HEK293 (cell line): Measurements from ENCODE around the gene SLC1A1.

Experiments used
- CTCF ChIA-PET: fragments of 350-600 bp; formaldehyde crosslinking; extraction: SDS; loops from one replicate; lab custom pipeline; 2021; ENCODE audit warnings: antibody characterized with exemption; lab: Yijun Ruan, JAX
- POLR2A ChIA-PET: fragments of 300-600 bp; formaldehyde crosslinking; extraction: SDS; loops from one replicate; lab custom pipeline; 2020; ENCODE audit warnings: antibody characterized with exemption, inconsistent platforms; lab: Yijun Ruan, JAX
- H3K27ac ChIP-seq: fragments of 200-500 bp; sonication (Bioruptor generic); 2 replicates; pipeline ENCODE4 v1.5.1; 2014; ENCODE audit warnings: low read depth, low read length, control low read depth, inconsistent platforms; ENCODE audit errors: extremely low read depth
- H3K36me3 ChIP-seq, 2 experiments: fragments of 200-500 bp in 1 of 2; sonication (Bioruptor generic) in 1 of 2; 1 replicate in 1 of 2; 2 replicates in 1 of 2; pipeline ENCODE4 v1.5.1; 2014 to 2017; ENCODE audit warnings: inconsistent platforms in 2 of 2, low read length in 2 of 2; ENCODE audit not compliant: control insufficient read depth in 2 of 2, insufficient read depth in 1 of 2
- H3K4me1 ChIP-seq: fragments of 200-500 bp; sonication (Bioruptor generic); 2 replicates; pipeline ENCODE4 v1.5.1; 2014; ENCODE audit warnings: mild to moderate bottlenecking, low read length, inconsistent platforms; ENCODE audit not compliant: control insufficient read depth, insufficient read depth
- H3K4me3 ChIP-seq: 2 replicates; pipeline ENCODE4 v1.5.1; 2011; ENCODE audit warnings: low read depth, mild to moderate bottlenecking, control low read depth, low read length, moderate library complexity
- H3K9me3 ChIP-seq: fragments of 200-500 bp; sonication (Bioruptor generic); 2 replicates; pipeline ENCODE4 v1.5.1; 2014; ENCODE audit warnings: low read depth, low read length, inconsistent platforms; ENCODE audit not compliant: control insufficient read depth, insufficient read depth
- BCL11B ChIP-seq: fragments of 450-650 bp; formaldehyde crosslinking; IDR thresholded peaks from 2 replicates; pipeline ENCODE4 v1.5.1; 2016; ENCODE audit warnings: low read depth, missing biosample characterization, missing genetic modification characterization
- OVOL3 ChIP-seq: fragments of 450-650 bp; formaldehyde crosslinking; IDR thresholded peaks from 2 replicates; pipeline ENCODE4 v1.5.1; 2016; ENCODE audit warnings: missing biosample characterization, missing genetic modification characterization
- WT1 ChIP-seq: fragments of 450-650 bp; formaldehyde crosslinking; IDR thresholded peaks from 2 replicates; pipeline ENCODE4 v1.5.1; 2016; ENCODE audit warnings: missing biosample characterization, missing genetic modification characterization
- ZFP37 ChIP-seq: fragments of 450-650 bp; formaldehyde crosslinking; IDR thresholded peaks from 2 replicates; pipeline ENCODE4 v1.5.1; 2016; ENCODE audit warnings: missing biosample characterization, missing genetic modification characterization
- ZNF133 ChIP-seq: fragments of 450-650 bp; formaldehyde crosslinking; IDR thresholded peaks from 2 replicates; pipeline ENCODE4 v1.5.1; 2016; ENCODE audit warnings: missing biosample characterization, missing genetic modification characterization
- ZNF391 ChIP-seq: fragments of 450-650 bp; formaldehyde crosslinking; IDR thresholded peaks from 2 replicates; pipeline ENCODE4 v1.5.1; 2016; ENCODE audit warnings: low read depth, missing biosample characterization, missing genetic modification characterization, borderline replicate concordance
- ZNF501 ChIP-seq: fragments of 450-650 bp; formaldehyde crosslinking; IDR thresholded peaks from 2 replicates; pipeline ENCODE4 v1.5.1; 2016; ENCODE audit warnings: missing biosample characterization, missing genetic modification characterization
- ZNF513 ChIP-seq: fragments of 450-650 bp; IDR thresholded peaks from 2 replicates; pipeline ENCODE4 v1.5.1; 2018; ENCODE audit warnings: missing biosample characterization, missing genetic modification characterization
- ZNF585B ChIP-seq: fragments of 450-650 bp; formaldehyde crosslinking; IDR thresholded peaks from 2 replicates; pipeline ENCODE4 v1.5.1; 2016; ENCODE audit warnings: missing biosample characterization, missing genetic modification characterization
- ZNF76 ChIP-seq: fragments of 450-650 bp; formaldehyde crosslinking; IDR thresholded peaks from 2 replicates; pipeline ENCODE4; 2016; ENCODE audit warnings: low read depth, missing biosample characterization, missing genetic modification characterization, borderline replicate concordance
- TF ChIP-seq, protein P1 (sequence below): fragments of 450-650 bp; formaldehyde crosslinking; IDR thresholded peaks from 2 replicates; pipeline ENCODE4 v1.5.1; 2016; ENCODE audit warnings: missing biosample characterization, missing genetic modification characterization
- TF ChIP-seq, protein P2 (sequence below): fragments of 450-650 bp; formaldehyde crosslinking; IDR thresholded peaks from 2 replicates; pipeline ENCODE4 v1.5.1; 2016; ENCODE audit warnings: missing biosample characterization, missing genetic modification characterization, borderline replicate concordance
- TF ChIP-seq, protein P3 (sequence below): fragments of 450-650 bp; formaldehyde crosslinking; IDR thresholded peaks from 2 replicates; pipeline ENCODE4 v1.5.1; 2016; ENCODE audit warnings: missing biosample characterization, missing genetic modification characterization
- TF ChIP-seq, protein P4 (sequence below): fragments of 450-650 bp; formaldehyde crosslinking; IDR thresholded peaks from 2 replicates; pipeline ENCODE4 v1.5.1; 2016; ENCODE audit warnings: missing biosample characterization, missing genetic modification characterization

Gene SLC1A1

GRCh38 chr9:4514252-4515128 lies 24.2 kb downstream of the SLC1A1 start:
- CTCF ChIA-PET, result interaction anchor here (1.1 kb wide), 1 partner anchor 25 kb away, joined by 3 read pairs; no protein-coding TSS in a partner anchor
- Histone ChIP-seq H3K27ac (no peak overlapping the region), H3K4me3 (no peak overlapping the region), H3K36me3 (no peaks in the 10 kb centered on the region), H3K9me3 (no peaks in the 10 kb centered on the region), H3K4me1 (no peaks in the 10 kb centered on the region)
- no peak for TF ChIP-seq ZNF501 (tag by site-specific recombination)
- POLR2A ChIA-PET, result no interaction called here

GRCh38 chr9:4515958-4516375 lies 25.7 kb downstream of the SLC1A1 start:
- Histone ChIP-seq H3K36me3 (no peaks in the 10 kb centered on the region), H3K9me3 (no peaks in the 10 kb centered on the region), H3K4me1 (no peaks in the 10 kb centered on the region), H3K4me3 (no peak overlapping the region), H3K27ac (no peak overlapping the region)
- POLR2A ChIA-PET, result no interaction called here
- CTCF ChIA-PET, result interaction anchor here (0.6 kb wide), 1 partner anchor 220 kb away, joined by 3 read pairs; no protein-coding TSS in a partner anchor
- TF ChIP-seq ZNF76 (tag by site-specific recombination), result no peak
- no peak for TF ChIP-seq WT1
- no peak for TF ChIP-seq ZNF585B (tag by site-specific recombination)
- TF ChIP-seq, protein P1, sequence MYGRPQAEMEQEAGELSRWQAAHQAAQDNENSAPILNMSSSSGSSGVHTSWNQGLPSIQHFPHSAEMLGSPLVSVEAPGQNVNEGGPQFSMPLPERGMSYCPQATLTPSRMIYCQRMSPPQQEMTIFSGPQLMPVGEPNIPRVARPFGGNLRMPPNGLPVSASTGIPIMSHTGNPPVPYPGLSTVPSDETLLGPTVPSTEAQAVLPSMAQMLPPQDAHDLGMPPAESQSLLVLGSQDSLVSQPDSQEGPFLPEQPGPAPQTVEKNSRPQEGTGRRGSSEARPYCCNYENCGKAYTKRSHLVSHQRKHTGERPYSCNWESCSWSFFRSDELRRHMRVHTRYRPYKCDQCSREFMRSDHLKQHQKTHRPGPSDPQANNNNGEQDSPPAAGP (tag by site-specific recombination), result no peak
- TF ChIP-seq, protein P2, sequence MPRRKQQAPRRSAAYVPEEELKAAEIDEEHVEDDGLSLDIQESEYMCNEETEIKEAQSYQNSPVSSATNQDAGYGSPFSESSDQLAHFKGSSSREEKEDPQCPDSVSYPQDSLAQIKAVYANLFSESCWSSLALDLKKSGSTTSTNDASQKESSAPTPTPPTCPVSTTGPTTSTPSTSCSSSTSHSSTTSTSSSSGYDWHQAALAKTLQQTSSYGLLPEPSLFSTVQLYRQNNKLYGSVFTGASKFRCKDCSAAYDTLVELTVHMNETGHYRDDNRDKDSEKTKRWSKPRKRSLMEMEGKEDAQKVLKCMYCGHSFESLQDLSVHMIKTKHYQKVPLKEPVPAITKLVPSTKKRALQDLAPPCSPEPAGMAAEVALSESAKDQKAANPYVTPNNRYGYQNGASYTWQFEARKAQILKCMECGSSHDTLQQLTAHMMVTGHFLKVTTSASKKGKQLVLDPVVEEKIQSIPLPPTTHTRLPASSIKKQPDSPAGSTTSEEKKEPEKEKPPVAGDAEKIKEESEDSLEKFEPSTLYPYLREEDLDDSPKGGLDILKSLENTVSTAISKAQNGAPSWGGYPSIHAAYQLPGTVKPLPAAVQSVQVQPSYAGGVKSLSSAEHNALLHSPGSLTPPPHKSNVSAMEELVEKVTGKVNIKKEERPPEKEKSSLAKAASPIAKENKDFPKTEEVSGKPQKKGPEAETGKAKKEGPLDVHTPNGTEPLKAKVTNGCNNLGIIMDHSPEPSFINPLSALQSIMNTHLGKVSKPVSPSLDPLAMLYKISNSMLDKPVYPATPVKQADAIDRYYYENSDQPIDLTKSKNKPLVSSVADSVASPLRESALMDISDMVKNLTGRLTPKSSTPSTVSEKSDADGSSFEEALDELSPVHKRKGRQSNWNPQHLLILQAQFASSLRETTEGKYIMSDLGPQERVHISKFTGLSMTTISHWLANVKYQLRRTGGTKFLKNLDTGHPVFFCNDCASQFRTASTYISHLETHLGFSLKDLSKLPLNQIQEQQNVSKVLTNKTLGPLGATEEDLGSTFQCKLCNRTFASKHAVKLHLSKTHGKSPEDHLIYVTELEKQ (tag by site-specific recombination), result no peak
- no peak for TF ChIP-seq BCL11B (tag by site-specific recombination)

DNA sequence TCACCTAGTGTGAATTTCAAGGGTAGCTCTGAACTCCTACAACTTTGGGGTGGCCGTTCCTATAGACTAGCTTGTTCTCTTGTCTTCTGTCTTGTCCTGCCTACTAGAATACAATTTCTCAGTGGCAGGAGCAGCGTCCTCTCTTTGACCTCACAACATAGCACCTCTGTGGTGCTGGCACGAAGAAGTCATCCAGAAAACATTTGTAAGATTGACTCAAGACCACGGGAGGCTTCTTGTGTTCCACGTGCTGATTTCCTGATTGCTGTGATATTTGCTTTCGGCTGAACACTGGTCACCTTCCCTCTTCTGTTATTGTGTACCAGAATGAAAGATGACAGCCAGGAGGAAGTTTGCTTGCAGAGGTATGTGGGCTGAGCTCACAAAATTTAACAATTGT lies 27.0 kb downstream of the SLC1A1 start:
- no peak for TF ChIP-seq ZNF391
- Histone ChIP-seq H3K4me1 (no peaks in the 10 kb centered on the region), H3K9me3 (no peaks in the 10 kb centered on the region), H3K36me3 (no peaks in the 10 kb centered on the region), H3K4me3 (no peak overlapping the region), H3K27ac (no peak overlapping the region)
- ChIA-PET POLR2A (no interaction called here), CTCF (interaction anchor here (1.0 kb wide), 1 partner anchor 32 kb away, joined by 3 read pairs; no protein-coding TSS in a partner anchor)

DNA sequence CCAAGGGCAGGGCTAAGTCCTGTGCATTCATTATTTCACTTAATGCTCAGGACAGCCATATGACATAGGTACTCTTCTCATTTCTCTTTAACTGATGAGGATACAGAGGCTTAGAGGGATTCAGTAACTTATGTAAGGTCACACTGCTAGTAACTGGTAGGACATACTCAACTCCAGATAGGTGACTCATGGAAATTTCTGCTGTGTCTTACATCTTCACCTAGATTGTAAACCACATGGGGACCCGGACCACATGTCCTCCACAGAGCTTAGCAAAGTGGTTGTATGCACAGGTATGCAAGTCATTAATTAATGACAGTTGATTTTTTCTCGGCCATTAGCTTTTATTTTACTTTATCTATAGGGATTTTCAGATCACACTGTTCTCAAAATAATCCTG lies 29.3 kb downstream of the SLC1A1 start:
- H3K36me3 ChIP-seq, result no peaks in the 10 kb centered on the region
- ChIA-PET CTCF (interaction anchor here (0.5 to 1.0 kb wide), 3 partner anchors 10 to 1312 kb away, joined by 3 to 5 read pairs (median 4); no protein-coding TSS in a partner anchor), POLR2A (no interaction called here)
- H3K9me3 ChIP-seq, result no peaks in the 10 kb centered on the region
- H3K4me3 ChIP-seq, result no peak overlapping the region
- no peaks in the 10 kb centered on the region for H3K4me1 ChIP-seq
- no peak overlapping the region for H3K27ac ChIP-seq
- TF ChIP-seq OVOL3 (tag by site-specific recombination) (no peak), ZNF133 (tag by site-specific recombination) (no peak), ZNF513 (tag by site-specific recombination) (no peak), ZFP37 (tag by site-specific recombination) (no peak)
- TF ChIP-seq, protein P3, sequence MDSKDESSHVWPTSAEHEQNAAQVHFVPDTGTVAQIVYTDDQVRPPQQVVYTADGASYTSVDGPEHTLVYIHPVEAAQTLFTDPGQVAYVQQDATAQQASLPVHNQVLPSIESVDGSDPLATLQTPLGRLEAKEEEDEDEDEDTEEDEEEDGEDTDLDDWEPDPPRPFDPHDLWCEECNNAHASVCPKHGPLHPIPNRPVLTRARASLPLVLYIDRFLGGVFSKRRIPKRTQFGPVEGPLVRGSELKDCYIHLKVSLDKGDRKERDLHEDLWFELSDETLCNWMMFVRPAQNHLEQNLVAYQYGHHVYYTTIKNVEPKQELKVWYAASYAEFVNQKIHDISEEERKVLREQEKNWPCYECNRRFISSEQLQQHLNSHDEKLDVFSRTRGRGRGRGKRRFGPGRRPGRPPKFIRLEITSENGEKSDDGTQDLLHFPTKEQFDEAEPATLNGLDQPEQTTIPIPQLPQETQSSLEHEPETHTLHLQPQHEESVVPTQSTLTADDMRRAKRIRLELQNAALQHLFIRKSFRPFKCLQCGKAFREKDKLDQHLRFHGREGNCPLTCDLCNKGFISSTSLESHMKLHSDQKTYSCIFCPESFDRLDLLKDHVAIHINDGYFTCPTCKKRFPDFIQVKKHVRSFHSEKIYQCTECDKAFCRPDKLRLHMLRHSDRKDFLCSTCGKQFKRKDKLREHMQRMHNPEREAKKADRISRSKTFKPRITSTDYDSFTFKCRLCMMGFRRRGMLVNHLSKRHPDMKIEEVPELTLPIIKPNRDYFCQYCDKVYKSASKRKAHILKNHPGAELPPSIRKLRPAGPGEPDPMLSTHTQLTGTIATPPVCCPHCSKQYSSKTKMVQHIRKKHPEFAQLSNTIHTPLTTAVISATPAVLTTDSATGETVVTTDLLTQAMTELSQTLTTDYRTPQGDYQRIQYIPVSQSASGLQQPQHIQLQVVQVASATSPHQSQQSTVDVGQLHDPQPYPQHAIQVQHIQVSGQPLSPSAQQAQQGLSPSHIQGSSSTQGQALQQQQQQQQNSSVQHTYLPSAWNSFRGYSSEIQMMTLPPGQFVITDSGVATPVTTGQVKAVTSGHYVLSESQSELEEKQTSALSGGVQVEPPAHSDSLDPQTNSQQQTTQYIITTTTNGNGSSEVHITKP (tag by site-specific recombination), result no peak
- TF ChIP-seq, protein P4, sequence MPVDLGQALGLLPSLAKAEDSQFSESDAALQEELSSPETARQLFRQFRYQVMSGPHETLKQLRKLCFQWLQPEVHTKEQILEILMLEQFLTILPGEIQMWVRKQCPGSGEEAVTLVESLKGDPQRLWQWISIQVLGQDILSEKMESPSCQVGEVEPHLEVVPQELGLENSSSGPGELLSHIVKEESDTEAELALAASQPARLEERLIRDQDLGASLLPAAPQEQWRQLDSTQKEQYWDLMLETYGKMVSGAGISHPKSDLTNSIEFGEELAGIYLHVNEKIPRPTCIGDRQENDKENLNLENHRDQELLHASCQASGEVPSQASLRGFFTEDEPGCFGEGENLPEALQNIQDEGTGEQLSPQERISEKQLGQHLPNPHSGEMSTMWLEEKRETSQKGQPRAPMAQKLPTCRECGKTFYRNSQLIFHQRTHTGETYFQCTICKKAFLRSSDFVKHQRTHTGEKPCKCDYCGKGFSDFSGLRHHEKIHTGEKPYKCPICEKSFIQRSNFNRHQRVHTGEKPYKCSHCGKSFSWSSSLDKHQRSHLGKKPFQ, result no peak
